Cardiac muscle cell (in vitro differentiated cells and primary cell): ENCODE results near the gene HTT-AS. TPM values are rescaled to one million over a fixed set of nuclear protein-coding genes. Genes with fewer than 3 reads are reported as not detected.
A peak's percentile ranks its signal among the peaks of the same experiment; 100 is the strongest.

Experiments used
- DNase-seq, 2 donors: peaks; one replicate each; pipeline versions ENCODE4 v3.0.0 to v3.0.0-alpha.2; 2010 to 2017; ENCODE audit warnings: low read depth in 1 of 2, low spot score in 1 of 2
- H3K27ac ChIP-seq: fragments of 200-600 bp; sonication (generic); 2 replicates; pipeline ENCODE4 v1.5.1; 2016
- H3K27me3 ChIP-seq: fragments of 200-600 bp; sonication (generic); 2 replicates; pipeline ENCODE4 v1.6.0; 2016; ENCODE audit warnings: control low read depth
- H3K36me3 ChIP-seq: fragments of 200-600 bp; sonication (generic); 2 replicates; pipeline ENCODE4 v1.5.1; 2016; ENCODE audit warnings: control low read depth
- H3K4me1 ChIP-seq: fragments of 200-600 bp; sonication (generic); 2 replicates; pipeline ENCODE4 v1.8.1; 2017; ENCODE audit warnings: low read depth, mild to moderate bottlenecking, mixed run types
- H3K4me3 ChIP-seq: fragments of 200-600 bp; sonication (generic); 2 replicates; pipeline ENCODE4 v1.5.1; 2016; ENCODE audit warnings: mild to moderate bottlenecking
- H3K9me3 ChIP-seq: fragments of 200-600 bp; sonication (generic); 2 replicates; pipeline ENCODE4 v1.5.1; 2017; ENCODE audit warnings: low read depth, mild to moderate bottlenecking, control low read depth
- polyA plus RNA-seq: library from polyadenylated mRNA; unstranded; fragments of >200 nt; fragmentation: Nextera tagmentation; extraction: Ambion mirVana; gene quantifications from 2 replicates; pipeline ENCODE4 v1.2.1, GENCODE V29; 2016
- total RNA-seq: library from RNA; depleted of rRNA; stranded (reverse); fragments of >200 nt; gene quantifications from 2 replicates; pipeline ENCODE4 v1.2.3, GENCODE V29; 2016
- TF ChIP-seq, protein P1 (sequence below): IDR thresholded peaks from 2 replicates; pipeline ENCODE4 v1.5.1; 2012; ENCODE audit warnings: low read depth, mild to moderate bottlenecking, low read length

The HTT-AS gene
- total and polyA plus RNA-seq, 2 experiments from 2014 or later = not detected

DNA sequence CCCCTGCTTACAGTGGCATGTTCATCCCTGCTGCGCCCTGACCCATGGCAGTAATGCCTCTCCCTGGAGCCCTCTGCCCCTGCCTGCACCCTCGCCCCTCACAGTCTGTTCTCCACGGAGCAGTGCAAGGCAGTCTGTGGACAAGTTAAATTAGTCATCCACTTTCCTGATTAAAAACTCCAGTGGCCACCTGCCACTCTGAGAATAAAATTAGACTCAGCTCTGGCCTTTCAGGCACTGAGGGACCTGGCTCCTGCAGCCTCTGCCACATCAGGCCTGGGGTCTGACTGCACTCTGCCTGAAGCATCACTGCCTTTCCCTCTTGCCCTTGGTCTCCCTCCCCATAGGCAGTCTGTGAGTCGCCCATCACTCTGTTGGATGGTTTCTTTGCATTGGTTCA lies 57.4 kb downstream of the HTT-AS start:
- H3K4me3 ChIP-seq = no peak overlapping the region
- no peak for DNase-seq
- H3K36me3 ChIP-seq = no peaks in the 10 kb centered on the region
- TF ChIP-seq, protein P1, sequence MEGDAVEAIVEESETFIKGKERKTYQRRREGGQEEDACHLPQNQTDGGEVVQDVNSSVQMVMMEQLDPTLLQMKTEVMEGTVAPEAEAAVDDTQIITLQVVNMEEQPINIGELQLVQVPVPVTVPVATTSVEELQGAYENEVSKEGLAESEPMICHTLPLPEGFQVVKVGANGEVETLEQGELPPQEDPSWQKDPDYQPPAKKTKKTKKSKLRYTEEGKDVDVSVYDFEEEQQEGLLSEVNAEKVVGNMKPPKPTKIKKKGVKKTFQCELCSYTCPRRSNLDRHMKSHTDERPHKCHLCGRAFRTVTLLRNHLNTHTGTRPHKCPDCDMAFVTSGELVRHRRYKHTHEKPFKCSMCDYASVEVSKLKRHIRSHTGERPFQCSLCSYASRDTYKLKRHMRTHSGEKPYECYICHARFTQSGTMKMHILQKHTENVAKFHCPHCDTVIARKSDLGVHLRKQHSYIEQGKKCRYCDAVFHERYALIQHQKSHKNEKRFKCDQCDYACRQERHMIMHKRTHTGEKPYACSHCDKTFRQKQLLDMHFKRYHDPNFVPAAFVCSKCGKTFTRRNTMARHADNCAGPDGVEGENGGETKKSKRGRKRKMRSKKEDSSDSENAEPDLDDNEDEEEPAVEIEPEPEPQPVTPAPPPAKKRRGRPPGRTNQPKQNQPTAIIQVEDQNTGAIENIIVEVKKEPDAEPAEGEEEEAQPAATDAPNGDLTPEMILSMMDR = no peak
- no peaks in the 10 kb centered on the region for H3K9me3 ChIP-seq
- peaks cover 10% of the 10 kb centered on the region for H3K4me1 ChIP-seq
- H3K27me3 ChIP-seq = no peaks in the 10 kb centered on the region
- H3K27ac ChIP-seq = no peak overlapping the region

DNA sequence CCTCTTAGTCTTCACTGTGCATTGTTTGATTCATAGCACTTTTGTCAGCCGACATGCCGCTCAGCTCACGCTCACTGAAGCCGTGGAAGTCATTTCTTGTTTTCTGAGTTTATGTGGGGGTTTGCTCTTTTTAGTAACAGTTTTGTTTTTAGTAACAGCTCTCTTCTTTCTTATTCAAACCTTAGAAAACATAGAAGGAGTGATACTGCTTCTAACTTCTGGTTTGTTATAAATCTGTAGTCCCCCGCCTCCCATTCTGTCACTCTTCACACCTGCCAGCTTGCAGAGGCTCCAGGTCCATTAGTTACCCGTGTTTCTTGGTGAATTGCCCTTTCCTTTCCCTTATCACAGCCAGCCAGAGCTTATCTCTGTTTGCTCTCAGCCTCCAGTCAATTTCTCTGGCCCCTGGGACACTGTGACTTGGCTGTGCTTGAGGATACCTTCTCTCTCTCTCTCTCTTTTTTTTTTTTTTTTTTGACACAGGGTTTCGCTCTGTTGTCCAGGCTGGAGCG lies 60.4 kb downstream of the HTT-AS start:
- no peak overlapping the region for H3K4me3 ChIP-seq
- peak in 1 of 2 donors; percentile 73 for DNase-seq

More for the DNA sequence above, 60.4 kb downstream of the HTT-AS start:
- Histone ChIP-seq H3K4me1 (peaks cover 10% of the 10 kb centered on the region), H3K9me3 (no peaks in the 10 kb centered on the region), H3K36me3 (no peaks in the 10 kb centered on the region), H3K27ac (peak overlapping the region; percentile 51), H3K27me3 (no peaks in the 10 kb centered on the region)
- TF ChIP-seq, protein P1 = no peak

Other genes with a start within 250 kb of the HTT-AS start
- gene ADD1, start 230.7 kb downstream of the HTT-AS start, total RNA-seq = 219 and 230 TPM in 2 replicates
- 274 and 297 TPM in 2 replicates for gene ADD1, start 230.7 kb downstream of the HTT-AS start, polyA plus RNA-seq
- 14.4 and 19.8 TPM in 2 replicates for gene NOP14, start 111.1 kb downstream of the HTT-AS start, total RNA-seq
- gene NOP14, start 111.1 kb downstream of the HTT-AS start, polyA plus RNA-seq = 15.0 and 17.6 TPM in 2 replicates
- gene GRK4, start 111.0 kb downstream of the HTT-AS start, total RNA-seq = 9.4 and 12.8 TPM in 2 replicates
- gene GRK4, start 111.0 kb downstream of the HTT-AS start, polyA plus RNA-seq = 10.0 and 11.1 TPM in 2 replicates
- 27.4 and 38.6 TPM in 2 replicates for gene HTT, start 143 bp upstream of the HTT-AS start, total RNA-seq
- 9.7 and 11.4 TPM in 2 replicates for gene HTT, start 143 bp upstream of the HTT-AS start, polyA plus RNA-seq
- 1.4 and 2.7 TPM in 2 replicates for gene MSANTD1, start 174.6 kb upstream of the HTT-AS start, total RNA-seq
- 0.37 and 0.92 TPM in 2 replicates for gene MSANTD1, start 174.6 kb upstream of the HTT-AS start, polyA plus RNA-seq
- 26.8 and 40.1 TPM in 2 replicates for gene RGS12, start 218.5 kb upstream of the HTT-AS start, total RNA-seq
- 45.0 and 51.6 TPM in 2 replicates for gene RGS12, start 218.5 kb upstream of the HTT-AS start, polyA plus RNA-seq